Measurements from ENCODE around the gene SLC49A4. TPM values are rescaled to one million over a fixed set of nuclear protein-coding genes. Genes with fewer than 3 reads are reported as not detected.

The SLC49A4 gene
- total and polyA plus RNA-seq, 2 donors (not counting 1 experiment from before 2014, with no cell fraction given): 2.5 to 20.0 TPM

DNA sequence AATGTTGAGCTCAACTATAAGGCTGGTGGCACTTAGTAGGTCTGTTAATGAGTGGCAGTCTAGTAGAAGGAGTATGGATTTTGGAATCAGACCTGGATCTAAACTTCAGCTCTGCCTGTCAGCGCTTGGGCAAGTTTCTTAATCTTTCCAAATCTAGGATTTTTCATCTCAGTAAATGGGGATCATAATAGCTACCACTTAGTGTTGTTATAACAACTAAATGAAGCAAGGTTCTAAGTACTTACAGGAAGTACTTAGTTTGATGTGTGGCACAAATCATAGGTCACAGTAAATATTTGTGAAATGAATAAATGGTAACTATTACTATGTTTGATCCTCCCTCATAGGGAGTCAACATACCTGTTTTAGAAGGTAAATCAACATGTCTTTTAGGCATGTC lies 31.4 kb downstream of the SLC49A4 start:
- Histone ChIP-seq H3K4me3 (ENCODE audit: control extremely low read depth in 1 of 5, extremely low read depth in 1 of 5, insufficient read depth in 1 of 5, low read depth in 2 of 5, low read length in 4 of 5) (no peak overlapping the region), H3K4me1 (ENCODE audit: control insufficient read depth in 2 of 2, insufficient read depth in 2 of 2, low read length in 2 of 2) (no peaks in the 10 kb centered on the region), H3K36me3 (replicated peaks in 1 of 2; ENCODE audit: control extremely low read depth in 1 of 2, control insufficient read depth in 1 of 2, extremely low read depth in 1 of 2, insufficient read depth in 2 of 2, low read length in 1 of 2) (peaks cover 7 to 16% of the 10 kb centered on the region in 2 experiments), H3K27me3 (replicated peaks in 1 of 4; ENCODE audit: control extremely low read depth in 1 of 4, control insufficient read depth in 3 of 4, insufficient read depth in 4 of 4, low read length in 3 of 4) (no peaks in the 10 kb centered on the region), H3K27ac (ENCODE audit: low read length in 2 of 2) (no peak overlapping the region), H2AFZ (ENCODE audit: insufficient read depth, low read depth, low read length, poor library complexity, severe bottlenecking) (no peak overlapping the region), H3K4me2 (replicated peaks; ENCODE audit: low read depth, low read length, poor library complexity, severe bottlenecking) (no peak overlapping the region), H3K79me2 (ENCODE audit: control insufficient read depth, insufficient read depth, low read length) (no peaks in the 10 kb centered on the region), H4K20me1 (ENCODE audit: control insufficient read depth, insufficient read depth, low read length, poor library complexity, severe bottlenecking) (no peaks in the 10 kb centered on the region), H3K9ac (ENCODE audit: low read length) (no peak overlapping the region), H3K9me3 (ENCODE audit: control extremely low read depth in 1 of 3, control insufficient read depth in 2 of 3, insufficient read depth in 1 of 3, low read length in 2 of 3) (no peaks in the 10 kb centered on the region)
- ATAC-seq (ENCODE audit: low read depth) (no peak), DNase-seq (no peak)
- no CpG with 5 or more reads among the region's 1 CpG for WGBS (ENCODE audit: insufficient coverage)
- no peak for TF ChIP-seq EZH2 (IDR thresholded peaks at IDR 0.05; ENCODE audit: borderline replicate concordance, insufficient read depth, low read depth, low read length, poor library complexity, severe bottlenecking)
- no peak for TF ChIP-seq CTCF (IDR thresholded peaks at IDR 0.05)
- POLR2A ChIA-PET: no interaction called here
- Mint-ChIP-seq H3K4me1 (no peaks in the 10 kb centered on the region), H3K4me3 (no peak overlapping the region), H3K9me3 (ENCODE audit: insufficient read depth) (no peaks in the 10 kb centered on the region), H3K27ac (no peak overlapping the region), H3K27me3 (no peaks in the 10 kb centered on the region)
- CTCF ChIA-PET: no interaction called here
- intact Hi-C loops (cut with micrococcal nuclease): no loop called here

DNA sequence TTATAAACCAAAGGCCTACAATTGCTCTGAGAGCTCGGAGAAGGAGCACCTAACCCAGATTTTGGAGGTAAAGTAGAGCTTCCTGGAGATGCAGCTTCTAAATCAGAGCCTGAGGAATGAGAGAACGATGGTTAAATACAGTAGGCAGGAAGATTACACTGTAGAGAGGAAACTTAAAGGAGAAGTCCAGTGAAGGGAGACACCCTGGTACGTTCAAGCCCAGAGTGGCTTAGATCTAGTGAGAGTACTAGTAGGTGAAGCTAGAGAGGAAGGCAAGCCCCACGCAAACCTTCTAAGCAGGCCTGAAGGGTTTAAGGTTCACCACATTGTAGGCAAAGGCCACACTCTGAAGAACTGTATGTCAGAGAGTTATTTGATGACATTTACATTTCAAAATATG lies 33.4 kb downstream of the SLC49A4 start:
- no peaks in the 10 kb centered on the region for H3K4me1 ChIP-seq (ENCODE audit: control insufficient read depth in 2 of 2, insufficient read depth in 2 of 2, low read length in 2 of 2)
- Mint-ChIP-seq H3K27me3 (no peaks in the 10 kb centered on the region), H3K27ac (no peak overlapping the region), H3K9me3 (ENCODE audit: insufficient read depth) (no peaks in the 10 kb centered on the region), H3K4me1 (no peaks in the 10 kb centered on the region), H3K4me3 (no peak overlapping the region)
- 94% methylated on average over 2 of the region's 4 CpGs for WGBS (ENCODE audit: insufficient coverage)
- H3K27ac ChIP-seq (ENCODE audit: low read length in 2 of 2): no peak overlapping the region
- H3K27me3 ChIP-seq (replicated peaks in 1 of 4; ENCODE audit: control extremely low read depth in 1 of 4, control insufficient read depth in 3 of 4, insufficient read depth in 4 of 4, low read length in 3 of 4): no peaks in the 10 kb centered on the region
- no peaks in the 10 kb centered on the region for H4K20me1 ChIP-seq (ENCODE audit: control insufficient read depth, insufficient read depth, low read length, poor library complexity, severe bottlenecking)
- H2AFZ ChIP-seq (ENCODE audit: insufficient read depth, low read depth, low read length, poor library complexity, severe bottlenecking): no peak overlapping the region
- DNase-seq (no peak), ATAC-seq (ENCODE audit: low read depth) (no peak)
- intact Hi-C loops (cut with micrococcal nuclease): no loop called here
- H3K4me3 ChIP-seq (ENCODE audit: control extremely low read depth in 1 of 5, extremely low read depth in 1 of 5, insufficient read depth in 1 of 5, low read depth in 2 of 5, low read length in 4 of 5): no peak overlapping the region
- POLR2A ChIA-PET: no interaction called here
- H3K9ac ChIP-seq (ENCODE audit: low read length): no peak overlapping the region
- H3K9me3 ChIP-seq (ENCODE audit: control extremely low read depth in 1 of 3, control insufficient read depth in 2 of 3, insufficient read depth in 1 of 3, low read length in 2 of 3): no peaks in the 10 kb centered on the region
- TF ChIP-seq EZH2 (IDR thresholded peaks at IDR 0.05; ENCODE audit: borderline replicate concordance, insufficient read depth, low read depth, low read length, poor library complexity, severe bottlenecking): no peak
- no peak for TF ChIP-seq CTCF (IDR thresholded peaks at IDR 0.05)
- peaks cover 7 to 19% of the 10 kb centered on the region in 2 experiments for H3K36me3 ChIP-seq (replicated peaks in 1 of 2; ENCODE audit: control extremely low read depth in 1 of 2, control insufficient read depth in 1 of 2, extremely low read depth in 1 of 2, insufficient read depth in 2 of 2, low read length in 1 of 2)
- H3K4me2 ChIP-seq (replicated peaks; ENCODE audit: low read depth, low read length, poor library complexity, severe bottlenecking): no peak overlapping the region
- no peaks in the 10 kb centered on the region for H3K79me2 ChIP-seq (ENCODE audit: control insufficient read depth, insufficient read depth, low read length)
- CTCF ChIA-PET: no interaction called here

Measured in B cell (primary cell).